GM23248 (cell line): ENCODE measurements around the gene BAIAP2L2. TPM values are rescaled to one million over a fixed set of nuclear protein-coding genes. Genes with fewer than 3 reads are reported as not detected.

ENCODE experiments used
- DNase-seq: peaks from one replicate; pipeline ENCODE4 v3.0.0-alpha.2; 2015
- H2AFZ ChIP-seq: fragments of 200-600 bp; sonication (generic); 2 replicates; pipeline ENCODE4 v1.6.1; 2016; ENCODE audit warnings: antibody characterized with exemption
- H3F3A ChIP-seq: fragments of 200-600 bp; sonication (generic); 2 replicates; pipeline ENCODE4 v1.6.1; 2016; ENCODE audit warnings: mild to moderate bottlenecking, antibody characterized with exemption, mixed run types; ENCODE audit not compliant: insufficient read depth
- H3K27ac ChIP-seq: fragments of 200-600 bp; sonication (generic); 2 replicates; pipeline ENCODE4 v1.5.1; 2016; ENCODE audit warnings: mild to moderate bottlenecking
- H3K27me3 ChIP-seq: fragments of 200-600 bp; sonication (generic); replicated peaks from 2 replicates; pipeline ENCODE4 v1.6.1; 2016; ENCODE audit warnings: mild to moderate bottlenecking; ENCODE audit not compliant: insufficient read depth
- H3K36me3 ChIP-seq: fragments of 200-600 bp; sonication (generic); 2 replicates; pipeline ENCODE4 v1.6.1; 2016; ENCODE audit warnings: low read depth, mild to moderate bottlenecking
- H3K4me1 ChIP-seq: fragments of 200-600 bp; sonication (generic); 2 replicates; pipeline ENCODE4 v1.6.1; 2016; ENCODE audit warnings: mild to moderate bottlenecking; ENCODE audit not compliant: insufficient read depth
- H3K4me2 ChIP-seq: fragments of 200-600 bp; sonication (generic); one replicate; pipeline ENCODE4 v1.6.1; 2016; ENCODE audit warnings: mild to moderate bottlenecking; ENCODE audit not compliant: unreplicated experiment
- H3K4me3 ChIP-seq: fragments of 200-600 bp; sonication (generic); 2 replicates; pipeline ENCODE4 v1.5.1; 2016; ENCODE audit warnings: mild to moderate bottlenecking
- H3K79me2 ChIP-seq: fragments of 200-600 bp; sonication (generic); 2 replicates; pipeline ENCODE4 v1.6.1; 2016; ENCODE audit warnings: mild to moderate bottlenecking; ENCODE audit not compliant: insufficient read depth
- H3K9ac ChIP-seq: fragments of 200-600 bp; sonication (generic); 2 replicates; pipeline ENCODE4 v1.6.1; 2016; ENCODE audit warnings: mild to moderate bottlenecking
- H3K9me2 ChIP-seq: fragments of 200-600 bp; sonication (generic); 2 replicates; pipeline ENCODE4 v1.6.1; 2016; ENCODE audit warnings: mixed run types, mild to moderate bottlenecking, moderate library complexity; ENCODE audit not compliant: insufficient read depth
- H3K9me3 ChIP-seq: fragments of 200-600 bp; sonication (generic); one replicate; pipeline ENCODE4 v1.6.1; 2017; ENCODE audit warnings: low read depth
- H4K20me1 ChIP-seq: fragments of 200-600 bp; sonication (generic); 2 replicates; pipeline ENCODE4 v1.6.0; 2016; ENCODE audit not compliant: insufficient read depth
- EZH2 ChIP-seq: fragments of 200-600 bp; sonication (generic); IDR thresholded peaks from 2 replicates; pipeline ENCODE4 v1.6.1; 2018; ENCODE audit warnings: antibody characterized with exemption, mild to moderate bottlenecking; ENCODE audit not compliant: insufficient read depth, poor library complexity, severe bottlenecking
- EZH2phosphoT487 ChIP-seq: fragments of 200-600 bp; sonication (generic); IDR thresholded peaks from 2 replicates; pipeline ENCODE4 v1.6.1; 2018; ENCODE audit warnings: antibody characterized with exemption, moderate library complexity, mild to moderate bottlenecking, low read depth; ENCODE audit not compliant: insufficient read depth
- WGBS, 2 experiments: methylation state at CpG; one replicate each; pipeline ENCODE4 v1.1.6; 2015 to 2017; ENCODE audit warnings: low lambda C conversion rate in 2 of 2, low coverage in 1 of 2; ENCODE audit errors: missing lambda C conversion rate in 2 of 2; 5-methylcytosine and 5-hydroxymethylcytosine counted together
- in situ Hi-C: fragments of 300-500 bp; cut with MboI; formaldehyde crosslinking; loops from 2 replicates; pipeline ENCODE4 v1.15.0; 2020
- polyA plus RNA-seq: library from polyadenylated mRNA; unstranded; fragments of >200 nt; fragmentation: Nextera tagmentation; extraction: Ambion mirVana; gene quantifications from 2 replicates; pipeline ENCODE4 v1.2.1, GENCODE V29; 2016
- total RNA-seq: library from RNA; depleted of rRNA; stranded (reverse); fragments of >200 nt; shearing (Covaris generic); gene quantifications from 2 replicates; pipeline ENCODE4 v1.2.3, GENCODE V29; 2014

The BAIAP2L2 gene
- total and polyA plus RNA-seq, 2 experiments from 2014 or later, result 12.6 to 13.4 TPM

DNA sequence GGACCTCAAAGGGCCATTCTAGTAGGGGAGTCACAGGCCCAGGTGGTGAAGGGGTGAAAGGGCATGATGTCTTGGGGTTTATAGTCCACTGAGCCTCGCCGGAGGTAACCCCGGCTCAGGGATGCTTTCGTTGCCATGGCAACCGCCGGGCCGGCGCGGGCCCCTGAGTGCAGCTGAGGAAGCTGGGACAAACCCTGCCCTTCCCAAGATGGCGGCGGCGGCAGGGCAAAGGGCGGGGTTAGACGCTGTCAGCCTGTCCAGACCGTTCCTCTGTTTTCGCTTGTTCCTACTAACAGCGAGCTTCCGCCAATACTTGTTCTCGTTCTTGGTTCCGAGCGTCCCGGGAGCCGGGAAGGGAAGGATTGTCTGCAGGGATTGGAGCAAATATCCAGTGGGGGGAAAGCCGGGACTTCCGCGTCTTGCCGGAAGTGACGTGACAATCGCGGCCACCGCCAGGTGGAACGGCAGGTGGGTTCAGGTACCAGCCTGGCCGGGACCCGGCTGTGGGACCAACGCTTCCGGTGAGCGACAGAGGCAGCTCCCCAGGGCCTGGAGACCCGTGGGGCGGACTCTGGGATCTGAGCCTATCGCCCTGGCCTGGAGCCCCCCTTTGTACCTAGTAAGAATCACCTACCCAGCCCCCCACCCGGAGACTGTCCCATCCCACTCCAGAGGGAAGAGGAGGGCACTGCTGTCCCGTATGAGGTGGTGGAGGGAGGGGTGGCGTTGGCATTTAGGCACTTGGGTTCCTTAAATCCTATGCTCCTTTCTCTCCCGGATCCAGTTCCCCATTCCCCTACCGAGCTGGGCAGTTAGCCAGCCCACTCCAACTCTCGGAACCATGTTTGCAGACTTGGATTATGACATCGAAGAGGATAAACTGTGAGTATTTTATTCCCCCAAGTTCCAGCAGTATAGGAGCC, 53.3 kb downstream of the BAIAP2L2 start, which contains the start of gene PICK1:
TSS of gene PICK1 (plus strand) at position 436 of the 923 bp plus-strand sequence. CDS start at position 842, 406 bp downstream.
- H4K20me1 ChIP-seq, result no peaks in the 10 kb centered on the region
- H3F3A ChIP-seq, result no peaks in the 10 kb centered on the region
- peak within 1 kb of the TSS; percentile 35 for H3K27ac ChIP-seq
- H3K27me3 ChIP-seq, result no peaks in the 10 kb centered on the region
- peak within 1 kb of the TSS; percentile 72 for H3K4me3 ChIP-seq
- in situ Hi-C loops, result loop anchor here (10.0 kb wide), 1 partner anchor 518 kb away; the partner anchor contains the start of gene DMC1
- H3K79me2 ChIP-seq, result no peaks in the 10 kb centered on the region
- peak; percentile 93 for DNase-seq
- peak within 1 kb of the TSS; percentile 74 for H3K4me2 ChIP-seq
- peak within 1 kb of the TSS; percentile 93 for H2AFZ ChIP-seq
- no peaks in the 10 kb centered on the region for H3K4me1 ChIP-seq
- TF ChIP-seq EZH2phosphoT487, result no peak
- TF ChIP-seq EZH2, result no peak
- peak within 1 kb of the TSS; percentile 65 for H3K9ac ChIP-seq
- no peaks in the 10 kb centered on the region for H3K9me3 ChIP-seq
- 4 to 5% methylated on average over 38 to 46 of the region's 47 CpGs for WGBS, 2 experiments
- no peaks in the 10 kb centered on the region for H3K36me3 ChIP-seq
- H3K9me2 ChIP-seq, result no peaks in the 10 kb centered on the region

DNA sequence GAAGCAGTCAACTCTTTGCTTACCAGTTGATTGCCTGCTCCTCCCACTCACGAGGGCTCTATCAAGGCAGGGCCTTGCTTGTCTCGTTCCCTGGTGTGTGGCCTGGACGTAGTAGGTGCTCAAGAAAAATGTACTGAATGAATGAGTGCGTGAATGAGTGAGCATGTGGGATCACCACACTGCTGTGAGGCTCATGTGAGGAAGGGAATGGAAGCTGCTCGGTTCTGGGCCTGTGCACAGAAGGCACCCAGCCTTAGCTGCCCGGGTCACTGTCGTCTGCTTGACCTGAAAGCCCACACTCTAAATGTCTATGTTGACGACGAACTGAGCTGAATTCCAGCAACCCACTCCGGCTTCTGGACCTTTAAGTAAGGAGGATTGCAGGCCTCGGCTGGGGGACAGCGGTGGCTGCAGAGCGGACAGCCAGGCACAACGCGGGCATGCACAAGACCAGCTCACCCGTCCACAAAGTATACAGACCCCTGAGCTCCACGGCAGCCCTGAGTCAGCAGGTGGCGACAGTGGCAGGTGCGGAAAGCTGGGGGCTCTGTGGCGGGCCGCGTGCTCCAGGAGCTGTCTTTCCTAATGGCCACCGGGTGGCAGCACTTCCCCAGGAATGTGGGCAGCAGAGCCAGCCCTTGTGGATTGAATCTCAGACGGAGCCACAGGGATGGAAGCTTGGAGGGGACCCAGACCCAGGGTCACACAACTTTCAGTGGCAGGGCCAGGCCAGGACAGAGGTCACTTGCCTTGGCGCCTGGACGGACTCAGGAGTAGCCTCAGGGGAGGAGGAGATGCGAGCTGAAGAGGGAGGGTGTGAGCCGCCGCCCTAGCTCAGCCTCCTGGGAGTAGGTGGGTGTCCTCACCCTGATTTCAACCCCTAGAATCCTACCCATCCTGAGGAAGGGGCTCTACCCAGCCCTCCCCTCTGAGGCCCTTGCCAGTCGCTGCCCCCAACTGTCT, 58.3 kb downstream of the BAIAP2L2 start:
- Histone ChIP-seq H3K4me2 (no peak overlapping the region), H3K9me2 (no peaks in the 10 kb centered on the region), H3K9me3 (no peaks in the 10 kb centered on the region), H2AFZ (peak overlapping the region; percentile 65; the same call in 1 of the 2 replicates), H3K79me2 (no peaks in the 10 kb centered on the region), H3F3A (no peaks in the 10 kb centered on the region), H3K36me3 (no peaks in the 10 kb centered on the region), H3K27ac (no peak overlapping the region), H3K4me3 (no peak overlapping the region), H3K9ac (no peak overlapping the region), H3K4me1 (no peaks in the 10 kb centered on the region), H4K20me1 (no peaks in the 10 kb centered on the region), H3K27me3 (peaks cover 5% of the 10 kb centered on the region; the same call in 1 of the 2 replicates)
- TF ChIP-seq EZH2phosphoT487 (no peak), EZH2 (no peak)
- 30 to 33% methylated on average over 27 to 30 of the region's 30 CpGs for WGBS, 2 experiments
- in situ Hi-C loops, result loop anchor here (10.0 kb wide), 1 partner anchor 523 kb away; the partner anchor contains the start of gene DMC1
- peak; percentile 78 for DNase-seq

DNA sequence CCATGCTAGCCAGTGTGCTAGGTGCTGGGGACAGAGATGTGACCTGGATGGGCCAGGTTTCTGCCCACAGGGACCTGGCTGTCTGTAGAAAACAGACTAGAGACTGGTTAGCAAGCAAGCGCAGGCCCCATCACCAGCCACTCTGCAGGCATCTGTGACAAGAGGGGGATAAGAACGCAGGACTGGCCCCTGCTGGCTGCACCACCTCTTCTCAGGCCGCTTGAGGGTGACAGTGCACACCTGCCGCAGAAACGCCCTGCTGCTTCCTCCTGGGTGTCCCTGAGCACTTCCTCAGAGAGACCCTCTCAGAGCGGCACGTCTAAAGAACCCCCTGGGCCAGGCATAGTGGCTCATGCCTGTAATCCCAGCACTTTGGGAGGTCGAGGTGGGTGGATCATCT, 59.2 kb downstream of the BAIAP2L2 start:
- no peak overlapping the region for H3K4me3 ChIP-seq
- H3K9ac ChIP-seq, result no peak overlapping the region
- 68 to 78% methylated on average over 8 of the region's 8 CpGs for WGBS, 2 experiments
- no peaks in the 10 kb centered on the region for H4K20me1 ChIP-seq
- no peaks in the 10 kb centered on the region for H3K36me3 ChIP-seq
- H2AFZ ChIP-seq, result no peak overlapping the region
- H3K27ac ChIP-seq, result no peak overlapping the region
- no peak for TF ChIP-seq EZH2
- H3F3A ChIP-seq, result no peaks in the 10 kb centered on the region
- no peaks in the 10 kb centered on the region for H3K9me3 ChIP-seq
- H3K4me1 ChIP-seq, result no peaks in the 10 kb centered on the region
- no peaks in the 10 kb centered on the region for H3K9me2 ChIP-seq
- in situ Hi-C loops, result loop anchor here (10.0 kb wide), 1 partner anchor 524 kb away; the partner anchor contains the start of gene DMC1
- H3K27me3 ChIP-seq, result peaks cover 5% of the 10 kb centered on the region; the same call in 1 of the 2 replicates
- H3K4me2 ChIP-seq, result no peak overlapping the region
- no peaks in the 10 kb centered on the region for H3K79me2 ChIP-seq
- DNase-seq, result no peak

DNA sequence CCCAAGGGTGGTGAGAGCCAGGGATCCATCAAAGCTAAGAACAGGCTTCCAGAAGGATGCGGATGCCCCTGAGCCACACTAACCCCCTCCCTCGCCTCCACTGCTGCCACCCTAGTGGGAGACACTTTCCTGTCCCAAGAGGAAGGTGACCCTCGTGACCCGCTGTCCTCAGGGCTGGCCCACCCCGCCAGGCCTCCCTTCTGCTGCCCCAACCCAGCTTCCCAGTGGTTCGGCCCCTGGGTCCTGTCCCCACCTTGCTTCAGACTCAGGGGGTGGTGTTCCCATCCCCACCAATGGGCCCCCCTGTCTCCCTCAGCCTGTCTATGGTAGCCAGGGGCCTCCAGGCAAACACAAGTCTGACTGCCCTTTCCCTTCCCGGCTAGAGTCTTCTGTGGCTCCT, 59.8 kb downstream of the BAIAP2L2 start:
- no peak for DNase-seq
- Histone ChIP-seq H3K79me2 (no peaks in the 10 kb centered on the region), H3K4me3 (no peak overlapping the region), H3K27me3 (peaks cover 5% of the 10 kb centered on the region; the same call in 1 of the 2 replicates), H3K4me2 (no peak overlapping the region), H3K4me1 (no peaks in the 10 kb centered on the region), H3K27ac (no peak overlapping the region), H3K36me3 (no peaks in the 10 kb centered on the region), H4K20me1 (no peaks in the 10 kb centered on the region), H3K9ac (no peak overlapping the region), H3K9me2 (no peaks in the 10 kb centered on the region), H3K9me3 (no peaks in the 10 kb centered on the region), H3F3A (no peaks in the 10 kb centered on the region), H2AFZ (no peak overlapping the region)
- no peak for TF ChIP-seq EZH2
- no peak for TF ChIP-seq EZH2phosphoT487
- in situ Hi-C loops, result loop anchor here (10.0 kb wide), 1 partner anchor 524 kb away; the partner anchor contains the start of gene DMC1
- WGBS, 2 experiments, result 77 to 82% methylated on average over 3 to 7 of the region's 7 CpGs
